HG02642 (cell line): ENCODE results near the gene INAFM2.

Experiments used
- ATAC-seq: cut with Tn5 transposase; IDR thresholded peaks from one replicate; pipeline ENCODE4 v1.9.1; 2021; ENCODE audit warnings: mild to moderate bottlenecking; ENCODE audit not compliant: unreplicated experiment, poor library complexity

INAFM2 gene

DNA sequence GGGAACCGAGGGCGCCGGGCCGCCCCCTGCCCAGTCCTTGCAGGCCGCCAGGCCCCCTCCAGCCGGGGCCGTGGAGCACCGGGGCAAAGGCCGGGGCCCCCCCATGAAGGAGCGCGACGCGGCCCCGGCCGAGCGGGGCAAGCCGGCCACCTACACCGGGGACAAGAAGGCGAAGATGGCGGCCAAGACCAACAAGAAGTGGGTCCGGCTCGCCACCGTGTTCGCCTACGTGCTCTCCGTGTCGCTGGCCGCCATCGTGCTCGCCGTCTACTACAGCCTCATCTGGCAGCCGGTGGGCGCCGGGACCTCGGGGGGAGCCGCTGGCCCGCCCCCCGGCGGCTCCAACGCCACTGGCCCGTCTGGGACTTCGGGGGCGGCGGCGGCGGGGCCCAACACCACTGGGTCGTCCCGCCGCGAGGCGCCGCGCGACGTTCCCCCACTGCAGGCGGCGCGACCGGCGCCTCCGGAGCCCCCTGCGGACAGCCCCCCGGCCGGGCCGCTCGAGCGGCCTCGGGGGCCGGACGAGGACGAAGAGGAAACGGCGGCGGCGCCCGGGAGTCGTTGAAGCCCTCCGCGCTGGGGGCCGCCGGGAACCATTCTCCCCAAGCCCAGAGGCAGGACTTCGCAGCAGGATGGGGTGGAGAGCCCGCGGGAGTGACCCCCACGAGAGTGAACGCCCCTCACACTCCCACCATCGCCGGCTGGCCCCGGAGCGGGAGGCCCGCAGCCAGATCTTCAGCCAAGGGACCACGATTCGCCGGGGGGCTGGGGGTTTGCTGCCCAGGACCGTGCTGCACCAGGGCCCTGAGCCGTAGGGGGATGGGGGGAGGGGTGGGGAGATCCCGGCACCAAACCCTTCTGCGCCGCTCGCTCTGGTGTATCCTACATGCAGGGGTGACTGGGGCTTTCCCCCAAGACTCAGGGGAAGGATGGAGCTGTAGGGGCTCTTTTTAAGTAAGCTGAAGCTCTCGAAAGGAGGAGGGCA lies 753 bp downstream of the INAFM2 start:
- ATAC-seq: peak; percentile 16

DNA sequence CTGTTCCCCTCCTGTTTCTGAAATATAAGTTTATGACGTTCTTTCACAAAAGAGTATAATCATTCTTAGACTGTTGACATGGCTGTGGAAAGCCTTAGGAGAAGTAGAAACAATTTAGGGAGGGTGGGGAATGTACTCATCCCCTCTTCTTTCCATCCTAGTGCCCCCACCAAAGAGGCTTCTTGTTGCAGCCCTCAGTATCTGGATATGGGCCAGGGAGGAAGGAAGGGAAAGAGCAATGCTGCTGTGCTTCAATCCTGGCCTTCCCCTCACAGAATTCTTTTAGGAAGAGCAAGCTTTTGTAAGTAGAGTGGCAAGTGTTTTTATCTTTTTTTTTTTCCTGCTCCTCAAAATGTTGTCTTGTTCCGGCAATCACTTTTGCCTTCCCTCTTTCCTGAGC lies 1.7 kb downstream of the INAFM2 start:
- no peak for ATAC-seq

DNA sequence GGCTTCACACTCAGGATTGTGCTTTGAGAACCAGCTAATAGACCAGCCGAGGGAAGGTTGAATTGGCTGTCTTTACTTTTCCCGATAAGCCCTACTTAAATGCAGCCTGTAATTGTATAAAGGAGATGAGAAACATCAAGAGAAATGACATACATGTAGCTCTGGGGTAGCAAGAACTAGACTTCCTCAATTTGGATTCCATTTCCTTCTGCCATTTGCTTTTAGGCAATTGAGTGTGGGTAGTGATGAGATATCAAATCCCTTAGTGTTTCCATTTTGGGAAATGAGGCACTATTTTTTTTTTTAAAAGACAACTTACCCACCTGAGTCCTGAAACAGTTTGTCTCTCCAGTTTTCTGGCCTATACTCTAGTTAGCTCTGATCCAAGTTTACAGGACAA lies 2.2 kb downstream of the INAFM2 start:
- no peak for ATAC-seq

DNA sequence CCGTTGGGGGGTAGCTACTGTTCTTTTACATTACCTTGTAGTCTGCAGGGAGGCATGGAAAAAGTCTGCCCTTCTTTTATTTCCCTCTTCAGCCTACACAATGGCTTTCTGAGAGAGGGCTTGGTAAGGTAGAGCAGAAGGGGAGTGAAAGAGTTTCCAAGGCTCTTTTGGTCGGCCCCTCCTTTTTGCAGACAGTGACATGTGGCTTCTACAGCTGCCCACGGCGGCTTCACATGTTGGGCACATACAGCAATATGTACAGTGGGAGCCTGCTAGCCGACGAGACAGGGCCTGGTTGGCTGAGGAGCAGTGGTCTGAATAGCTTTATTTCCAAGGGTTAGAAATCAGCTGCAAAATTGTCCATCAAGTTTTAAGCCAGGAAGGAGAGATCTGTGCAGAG lies 4.0 kb downstream of the INAFM2 start:
- ATAC-seq: no peak

DNA sequence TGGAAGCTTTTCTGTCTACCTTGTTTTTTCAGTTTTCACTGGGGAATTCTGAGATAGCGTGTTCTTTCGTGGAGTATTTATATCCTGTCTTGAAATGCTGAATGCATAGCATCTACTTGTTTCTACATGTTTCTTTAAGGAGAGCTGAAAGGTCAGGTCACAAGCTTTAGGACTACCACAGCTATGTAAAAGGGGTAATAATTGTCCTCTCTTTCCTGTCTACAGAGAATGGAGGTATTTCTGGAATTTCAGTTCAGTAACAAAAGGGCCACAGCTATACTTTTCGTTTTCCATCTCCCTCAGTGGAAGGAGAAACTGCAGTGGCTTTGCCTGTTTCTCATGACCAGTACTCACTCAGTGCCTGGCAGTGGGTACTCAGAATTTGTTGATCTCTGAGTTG lies 4.7 kb downstream of the INAFM2 start:
- no peak for ATAC-seq

DNA sequence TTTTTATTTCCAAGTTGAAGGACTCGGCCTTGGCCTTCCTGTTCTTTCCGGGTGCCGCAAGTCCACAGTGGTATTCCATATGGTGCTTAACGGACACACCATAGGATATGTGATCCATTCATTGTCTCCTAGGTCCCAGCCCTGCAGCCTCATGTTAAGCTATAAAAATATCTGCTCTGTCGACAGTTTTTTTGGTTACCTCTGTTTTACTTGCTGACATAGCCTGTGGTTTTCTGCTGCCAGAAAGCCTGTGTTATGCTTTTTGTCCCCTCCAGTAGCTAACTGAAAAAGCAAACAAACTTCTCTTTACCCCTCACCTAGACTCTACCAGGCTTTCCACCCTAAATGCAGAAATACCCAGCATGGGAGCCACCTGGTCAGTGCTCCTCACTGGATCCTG lies 5.3 kb downstream of the INAFM2 start:
- ATAC-seq: no peak

DNA sequence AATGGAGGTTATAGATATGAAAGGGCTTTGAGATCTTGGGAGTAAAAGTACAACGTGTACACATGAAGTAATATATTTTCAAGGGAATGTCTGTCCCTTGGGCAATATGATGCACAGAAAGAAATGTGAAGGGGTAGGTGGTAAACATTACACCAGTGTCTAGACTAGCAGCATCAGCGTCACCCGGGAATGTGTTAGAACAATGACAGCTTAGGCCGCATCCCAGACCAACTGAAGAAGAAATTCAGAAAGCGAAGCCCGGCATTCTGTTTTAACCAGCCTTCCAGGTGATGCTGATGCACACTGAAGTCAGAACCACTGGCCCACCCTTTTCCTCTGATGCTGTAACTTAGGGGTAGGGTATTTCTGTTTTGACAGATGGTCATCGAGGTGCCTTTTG lies 6.3 kb downstream of the INAFM2 start:
- no peak for ATAC-seq

DNA sequence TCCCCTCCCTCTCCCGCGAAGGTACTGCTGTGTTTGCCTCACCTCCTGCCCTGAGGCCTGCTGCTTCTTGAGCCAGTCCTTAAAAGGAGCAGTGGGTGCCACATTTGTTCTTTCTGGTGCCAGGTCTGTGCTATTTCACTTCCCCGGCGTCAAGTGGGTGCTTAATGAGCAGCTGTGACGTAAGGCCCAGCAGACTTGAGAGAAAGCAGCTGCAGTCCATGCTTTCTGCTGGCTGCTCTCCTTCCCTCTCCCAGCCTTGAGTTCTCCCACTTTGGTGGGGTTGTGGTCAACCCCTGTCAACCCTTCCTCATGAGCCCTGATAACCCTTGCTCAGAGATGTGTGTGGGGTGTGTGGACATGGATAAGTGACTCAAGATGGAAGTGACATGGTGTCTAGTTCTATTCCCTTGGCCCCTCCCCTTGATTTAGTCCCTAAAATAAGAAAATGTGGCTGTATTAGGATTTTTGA lies 6.9 kb downstream of the INAFM2 start:
- no peak for ATAC-seq

DNA sequence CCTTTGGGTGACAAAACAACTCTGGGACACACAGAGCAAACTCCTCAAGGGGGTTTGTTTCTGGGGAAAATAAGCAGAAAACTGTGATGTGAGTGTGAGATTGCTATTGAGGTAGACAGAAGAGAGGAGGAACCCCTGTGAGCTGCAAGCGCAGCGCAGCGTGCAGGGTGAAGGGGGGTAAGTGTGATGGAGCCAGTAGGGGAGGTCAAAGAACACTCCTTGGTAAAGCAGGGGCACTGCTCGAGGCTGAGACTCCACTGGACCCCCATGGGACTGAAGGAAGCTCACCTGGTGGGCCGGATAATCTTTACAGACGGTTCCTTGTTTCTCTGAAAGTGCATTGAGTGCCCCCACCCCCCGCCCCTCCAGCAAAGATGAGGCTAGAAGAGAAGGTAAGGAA lies 7.5 kb downstream of the INAFM2 start:
- no peak for ATAC-seq

DNA sequence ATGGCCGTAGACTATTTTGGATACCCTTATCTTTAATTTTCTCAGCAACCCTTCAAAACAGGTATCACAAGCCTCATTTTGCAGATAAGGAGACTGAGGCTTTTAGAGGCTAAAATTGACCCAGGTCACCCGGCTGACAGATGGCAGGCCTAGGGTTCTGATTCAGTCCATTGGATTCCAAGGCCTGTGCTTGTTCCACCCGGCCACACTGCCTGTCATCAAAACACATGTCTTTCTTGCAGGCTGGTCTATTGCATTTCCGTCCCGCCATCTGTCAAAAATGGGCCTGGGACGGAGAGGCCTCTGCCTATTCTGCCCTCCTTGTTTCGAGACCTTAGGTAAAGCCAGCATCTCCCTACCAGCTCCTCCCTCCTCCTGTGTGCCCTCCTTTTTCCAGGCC lies 8.1 kb downstream of the INAFM2 start:
- no peak for ATAC-seq

DNA sequence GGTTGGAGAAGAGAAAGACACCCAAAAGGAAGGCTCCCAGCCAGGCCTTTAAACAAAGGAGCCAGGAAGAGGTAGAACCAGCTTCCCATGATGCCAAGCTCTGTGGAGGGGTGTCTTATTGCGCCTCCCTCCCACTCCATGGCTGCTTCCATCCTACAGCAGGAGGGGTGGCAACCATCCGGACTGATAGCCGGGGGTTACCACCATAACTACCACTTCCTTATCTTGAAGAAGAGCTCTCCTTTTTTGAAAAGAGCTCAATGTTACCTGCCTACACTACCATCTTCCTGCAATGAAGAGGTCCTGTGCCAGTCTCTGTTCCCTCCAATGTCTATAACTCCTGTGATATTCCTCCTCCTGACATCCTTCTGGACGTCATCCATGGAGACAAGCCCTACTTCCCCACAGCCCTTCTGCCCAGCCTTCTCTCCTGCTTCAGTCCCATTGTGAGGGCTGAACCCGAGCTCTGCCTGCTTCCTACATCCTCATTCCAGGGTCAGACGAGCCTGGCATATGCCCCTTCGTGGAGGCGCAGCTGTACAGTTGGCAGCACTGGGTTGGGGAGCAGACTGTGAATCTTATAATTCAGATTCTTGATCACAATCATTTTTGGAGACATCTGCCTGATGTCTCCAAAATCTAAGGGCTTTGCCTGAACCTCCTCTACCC lies 8.8 kb downstream of the INAFM2 start:
- ATAC-seq: no peak

DNA sequence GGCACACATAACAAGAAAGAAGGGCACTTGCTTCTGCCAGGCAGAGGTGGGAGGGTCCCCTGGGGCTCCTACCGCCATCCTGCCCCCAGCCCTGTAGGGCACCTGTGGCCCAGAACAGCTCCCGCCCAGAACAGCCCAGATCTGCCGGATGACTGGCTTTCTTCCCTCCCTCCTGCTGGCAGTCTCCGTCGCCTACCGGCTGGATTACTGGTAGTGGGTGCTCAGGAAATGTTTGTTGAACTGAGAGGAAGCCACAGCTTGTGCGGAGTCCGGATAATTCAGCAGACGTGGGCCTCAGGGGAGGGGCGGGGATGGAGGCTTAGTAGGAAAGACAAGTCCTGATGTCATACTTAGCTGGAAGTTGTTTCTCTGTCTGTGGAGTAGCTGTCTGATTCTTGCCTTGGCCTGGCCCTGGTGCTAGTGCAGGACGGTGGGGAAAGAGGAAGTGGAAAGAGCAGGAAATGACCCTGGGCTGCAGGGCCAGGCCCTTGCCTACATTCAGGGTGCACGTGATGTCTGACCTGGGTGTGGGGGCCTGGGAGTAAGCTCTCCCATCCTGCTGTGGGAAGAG lies 10.5 kb downstream of the INAFM2 start:
- no peak for ATAC-seq

DNA sequence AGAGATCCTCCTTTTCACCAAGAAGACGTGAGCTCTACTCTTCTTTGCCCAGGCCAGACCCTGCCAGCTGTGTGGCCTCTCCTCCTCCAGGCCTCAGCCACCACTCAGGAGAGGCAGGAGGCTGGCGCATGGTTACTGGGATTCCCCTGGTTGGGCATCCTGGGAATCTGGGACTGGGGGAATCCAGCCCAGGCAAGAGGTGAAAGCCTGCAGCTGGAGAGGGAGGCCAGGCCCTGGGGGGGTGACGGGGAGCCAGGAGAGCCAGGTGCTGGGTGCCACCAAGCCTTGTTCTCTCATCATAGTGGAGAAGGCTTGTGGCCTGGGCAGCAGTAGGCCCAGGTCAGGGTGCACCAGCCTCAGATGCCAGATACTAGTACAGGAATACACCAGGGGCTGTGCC lies 11.0 kb downstream of the INAFM2 start:
- no peak for ATAC-seq

DNA sequence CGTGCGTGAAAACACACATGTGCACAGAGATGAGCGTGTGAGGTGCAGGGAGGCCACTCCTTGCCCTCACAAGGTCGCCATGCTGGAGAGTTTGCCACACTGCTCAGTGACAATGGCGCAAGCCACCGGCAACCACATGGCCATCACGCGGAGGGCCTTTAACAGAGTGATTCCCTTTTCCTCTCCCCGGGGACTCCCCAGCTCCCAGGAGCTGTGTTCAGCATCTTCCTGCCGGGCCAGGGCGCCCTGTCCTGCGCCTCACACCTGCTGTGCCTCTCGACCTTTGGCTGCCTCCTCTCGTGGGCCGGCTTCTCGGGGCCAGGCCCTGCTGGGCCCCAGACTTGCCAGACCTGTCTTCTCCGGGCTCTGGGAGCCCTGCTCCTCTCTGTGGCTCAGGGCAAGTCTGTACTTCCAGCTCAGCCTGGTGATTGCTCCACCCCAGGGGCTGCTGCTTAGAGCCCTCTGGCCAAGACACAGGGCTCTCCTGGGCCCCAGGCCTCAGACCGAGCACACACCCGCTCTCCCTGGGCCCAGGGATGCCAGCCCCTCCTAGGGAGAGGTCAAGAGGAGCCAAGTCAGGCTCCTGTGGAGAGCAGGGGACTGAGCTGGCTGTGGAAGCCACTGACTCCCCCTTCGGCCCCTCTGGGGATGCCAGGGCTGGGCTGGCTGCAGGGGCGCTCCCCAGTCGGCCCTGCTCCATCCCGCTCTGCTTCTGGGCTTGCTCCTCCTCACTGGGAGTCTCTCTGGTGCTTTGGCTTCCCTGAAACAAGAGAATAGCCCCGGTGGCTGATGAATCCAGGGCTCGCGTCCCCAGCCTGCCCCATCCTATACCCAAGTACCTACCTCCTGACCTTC lies 11.7 kb downstream of the INAFM2 start:
- no peak for ATAC-seq

DNA sequence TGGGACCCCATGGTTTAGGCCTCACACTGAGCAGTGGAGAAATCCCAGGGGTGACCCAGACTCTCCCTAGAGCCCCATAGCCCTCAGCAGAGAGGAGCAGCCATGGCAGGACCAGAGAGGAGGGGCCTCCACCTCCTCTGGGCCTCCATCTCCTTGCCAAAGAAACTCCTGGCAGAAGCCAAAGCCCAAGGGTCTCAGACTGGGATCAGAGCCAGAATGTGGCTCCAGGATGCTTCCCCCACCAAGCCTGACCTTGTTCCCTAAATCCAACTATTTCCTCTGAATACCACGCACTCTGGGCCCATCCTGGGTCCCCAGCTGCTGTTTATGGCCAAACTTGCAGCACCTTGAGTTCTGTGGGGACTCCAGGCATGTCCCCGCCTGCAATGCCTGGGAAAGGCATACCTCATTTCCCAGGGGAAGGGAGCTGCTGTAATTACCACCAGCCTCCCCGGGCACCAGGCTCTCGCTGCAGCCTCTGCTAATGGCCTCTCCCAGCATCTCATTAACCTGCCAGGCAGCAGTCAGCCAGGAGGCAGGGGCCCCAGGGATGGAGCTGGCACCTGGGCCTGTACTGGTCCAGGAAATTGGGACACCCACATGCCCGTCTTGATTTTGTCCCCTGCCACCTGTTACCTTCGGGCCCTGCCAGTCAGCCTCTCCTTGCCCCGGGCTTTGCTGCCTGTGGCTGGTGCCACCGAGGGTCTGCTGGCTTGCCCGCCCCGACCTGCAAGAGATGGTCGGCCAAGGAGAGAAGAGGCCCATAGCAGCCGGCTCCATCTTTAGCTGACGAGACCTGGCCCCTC lies 12.6 kb downstream of the INAFM2 start:
- ATAC-seq: no peak

DNA sequence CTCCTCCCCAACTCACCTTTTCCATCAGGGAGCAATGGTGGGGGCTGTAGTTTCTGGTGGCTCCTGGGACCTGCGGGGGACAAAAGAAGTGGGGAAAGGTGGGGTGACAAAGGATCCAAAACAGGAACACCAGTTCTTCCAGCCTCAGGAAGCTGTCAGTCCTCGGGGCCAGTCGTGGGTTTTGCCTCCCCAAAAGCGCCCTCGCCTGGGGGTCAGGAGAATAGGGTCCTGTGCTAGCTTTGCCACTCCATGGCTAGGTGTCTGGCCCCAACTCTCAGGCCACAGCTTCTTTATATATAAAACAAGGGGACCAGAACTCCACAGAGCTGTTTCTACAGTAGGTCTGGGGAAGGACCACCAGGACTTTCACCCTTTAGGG lies 13.2 kb downstream of the INAFM2 start:
- ATAC-seq: no peak

DNA sequence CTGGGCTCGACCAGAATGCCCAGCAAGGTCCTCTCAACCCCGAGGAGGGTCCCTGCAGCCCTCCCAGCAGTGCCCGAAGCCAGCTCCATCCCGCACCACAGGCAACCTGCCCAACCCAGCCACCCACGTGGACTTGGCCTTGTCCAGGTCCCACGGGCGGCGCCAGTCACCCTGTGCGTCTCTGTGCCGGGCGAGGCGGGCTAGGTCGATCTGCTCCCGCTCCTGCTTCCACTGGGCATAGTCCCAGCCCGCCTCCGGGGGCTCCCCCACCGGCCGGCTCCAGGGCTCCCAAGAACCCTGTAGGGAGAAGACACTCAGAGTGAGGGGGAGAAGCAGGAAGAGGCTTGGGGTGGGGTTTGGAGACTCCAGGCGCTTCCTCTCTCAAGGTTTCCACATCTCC lies 14.1 kb downstream of the INAFM2 start:
- no peak for ATAC-seq

DNA sequence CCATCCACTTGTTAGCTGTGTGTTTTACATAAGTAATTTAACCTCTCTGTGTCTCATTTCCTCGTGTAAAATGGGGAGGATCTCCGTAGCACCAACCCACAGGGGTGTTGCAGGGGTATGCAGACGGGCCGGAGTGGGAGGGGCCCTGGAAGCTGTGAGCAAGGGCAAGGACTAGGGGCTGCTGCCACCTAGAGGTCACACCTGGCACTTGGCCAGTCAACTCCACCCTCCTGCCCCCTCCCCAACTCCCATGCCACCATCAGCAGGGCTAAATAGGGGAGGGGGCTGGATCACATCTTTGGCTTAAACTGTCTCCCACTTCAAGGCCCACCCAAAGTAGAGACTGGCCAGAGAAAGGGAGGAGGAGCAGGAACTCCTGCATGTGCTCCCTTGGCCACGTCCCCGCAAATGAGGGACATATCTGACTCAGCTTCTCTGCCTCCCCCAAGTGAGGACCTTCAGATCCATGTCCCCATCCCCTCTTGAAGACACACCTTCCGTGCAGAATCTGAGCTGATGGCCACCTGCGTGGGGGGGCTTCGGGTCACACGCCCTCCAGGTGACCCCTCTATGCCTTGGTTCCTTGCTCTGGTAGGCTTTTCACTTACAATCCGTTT lies 14.7 kb downstream of the INAFM2 start:
- peak; percentile 54 for ATAC-seq

DNA sequence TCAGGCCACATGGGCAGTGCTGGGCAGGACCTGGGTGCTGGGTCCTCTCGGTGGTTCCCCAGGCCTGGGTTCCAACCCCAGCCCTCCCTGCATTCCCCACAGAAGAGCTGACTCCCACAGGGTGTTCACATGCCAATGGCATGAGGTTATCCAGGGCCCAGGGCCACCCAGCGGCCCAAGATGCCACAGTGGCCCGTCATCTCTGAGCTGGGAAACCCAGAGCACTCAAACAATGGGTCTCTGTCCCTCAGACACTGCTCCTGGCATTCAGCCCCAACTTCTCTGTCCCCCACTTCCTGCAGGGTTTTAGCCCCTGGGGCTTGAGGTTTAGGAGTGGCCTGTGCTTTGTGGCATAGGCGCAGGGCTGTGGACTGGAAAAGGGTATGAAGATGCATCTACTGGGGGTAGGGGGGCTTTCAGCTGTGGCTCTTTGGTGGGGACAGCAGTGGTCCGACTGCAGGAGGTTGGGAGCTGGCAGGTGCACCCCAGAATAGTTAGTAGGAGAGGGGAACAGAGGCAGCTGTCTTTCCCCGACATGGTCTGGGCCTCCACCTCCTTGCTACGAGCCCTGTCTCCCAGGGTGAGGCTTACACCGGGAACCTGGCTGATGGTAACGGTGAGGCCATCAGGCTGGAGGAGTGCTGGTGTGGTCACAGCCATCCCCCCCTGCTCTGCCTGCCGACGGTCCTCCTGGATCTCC lies 15.6 kb downstream of the INAFM2 start:
- ATAC-seq: no peak
